DND-41 (cell line): ENCODE data around the gene FGF14.

ENCODE experiments used
- CTCF ChIP-seq: IDR thresholded peaks from 2 replicates; pipeline ENCODE4 v1.5.1; 2012; ENCODE audit warnings: borderline replicate concordance, low read length, moderate library complexity, mild to moderate bottlenecking; ENCODE audit not compliant: poor library complexity, severe bottlenecking; ENCODE audit errors: extremely low read depth
- EZH2 ChIP-seq: IDR thresholded peaks from 3 replicates; pipeline ENCODE4 v1.6.1; 2012; ENCODE audit warnings: borderline replicate concordance, low read depth, mild to moderate bottlenecking, moderate library complexity, low read length, inconsistent platforms; ENCODE audit not compliant: severe bottlenecking

GRCh38 chr13:102136735-102137296, 265.0 kb downstream of the FGF14 start:
- TF ChIP-seq CTCF (no peak), EZH2 (no peak)
